22Rv1 (cell line): ENCODE results near the gene FLG.
"Not testable (repeated sequence)": the region's sequence is repeated elsewhere in the genome, so short reads cannot be mapped to it uniquely, and the experiment has no call there.

Source experiments
- CTCF ChIP-seq: fragments of 450-650 bp; IDR thresholded peaks from 2 replicates; pipeline ENCODE4 v1.5.1; 2017; ENCODE audit warnings: mild to moderate bottlenecking
- ZFX ChIP-seq: fragments of 450-650 bp; IDR thresholded peaks from 2 replicates; pipeline ENCODE4 v1.6.1; 2017; ENCODE audit warnings: antibody characterized with exemption, borderline replicate concordance

- TF ChIP-seq CTCF, ZFX: not testable (repeated sequence)
These were observed 16.3 kb downstream of the FLG start for GRCh38 chr1:152308758-152309157.
